HCT116 (cell line): Measurements from ENCODE around the gene SMYD4. TPM values are rescaled to one million over a fixed set of nuclear protein-coding genes. Genes with fewer than 3 reads are reported as not detected.

ENCODE experiments used
- CEBPB ChIP-seq: IDR thresholded peaks from 2 replicates; pipeline ENCODE4 v1.6.1; 2012; ENCODE audit warnings: low read depth
- EZH2phosphoT487 ChIP-seq: fragments of 200-600 bp; IDR thresholded peaks from 2 replicates; pipeline ENCODE4 v1.6.1; 2018; ENCODE audit warnings: antibody characterized with exemption, borderline replicate concordance
- FOSL1 ChIP-seq: IDR thresholded peaks from 2 replicates; pipeline ENCODE4 v1.6.1; 2012; ENCODE audit warnings: low read depth
- RAD21 ChIP-seq: IDR thresholded peaks from 2 replicates; pipeline ENCODE4 v1.6.1; 2012; ENCODE audit warnings: low read depth, mild to moderate bottlenecking
- YY1 ChIP-seq: IDR thresholded peaks from 2 replicates; pipeline ENCODE4 v1.6.1; 2011; ENCODE audit warnings: low read length, low read depth, moderate library complexity, mild to moderate bottlenecking; ENCODE audit not compliant: insufficient replicate concordance; ENCODE audit errors: extremely low read depth
- ZNF274 ChIP-seq: fragments of 200-500 bp; sonication (Bioruptor generic); IDR thresholded peaks from 2 replicates; pipeline ENCODE4 v1.6.1; 2014; ENCODE audit warnings: mild to moderate bottlenecking, low read depth, low read length, inconsistent platforms
- total RNA-seq: library from RNA; stranded (reverse); gene quantifications from one replicate; pipeline ENCODE4 v1.2.1, GENCODE V29; 2021; ENCODE audit not compliant: unreplicated experiment
- TF ChIP-seq, protein P1 (sequence below): IDR thresholded peaks from 2 replicates; pipeline ENCODE4 v1.6.1; 2011; ENCODE audit warnings: mild to moderate bottlenecking, low read length, moderate library complexity; ENCODE audit not compliant: insufficient replicate concordance; ENCODE audit errors: extremely low read depth
- TF ChIP-seq, protein P2 (sequence below): IDR thresholded peaks from 2 replicates; pipeline ENCODE4 v1.6.1; 2012
- TF ChIP-seq, protein P3 (sequence below): IDR thresholded peaks from 2 replicates; pipeline ENCODE4 v1.6.1; 2012; ENCODE audit warnings: low read depth

SMYD4 gene
- total RNA-seq, 1 experiment from 2014 or later = 16.9 TPM

DNA sequence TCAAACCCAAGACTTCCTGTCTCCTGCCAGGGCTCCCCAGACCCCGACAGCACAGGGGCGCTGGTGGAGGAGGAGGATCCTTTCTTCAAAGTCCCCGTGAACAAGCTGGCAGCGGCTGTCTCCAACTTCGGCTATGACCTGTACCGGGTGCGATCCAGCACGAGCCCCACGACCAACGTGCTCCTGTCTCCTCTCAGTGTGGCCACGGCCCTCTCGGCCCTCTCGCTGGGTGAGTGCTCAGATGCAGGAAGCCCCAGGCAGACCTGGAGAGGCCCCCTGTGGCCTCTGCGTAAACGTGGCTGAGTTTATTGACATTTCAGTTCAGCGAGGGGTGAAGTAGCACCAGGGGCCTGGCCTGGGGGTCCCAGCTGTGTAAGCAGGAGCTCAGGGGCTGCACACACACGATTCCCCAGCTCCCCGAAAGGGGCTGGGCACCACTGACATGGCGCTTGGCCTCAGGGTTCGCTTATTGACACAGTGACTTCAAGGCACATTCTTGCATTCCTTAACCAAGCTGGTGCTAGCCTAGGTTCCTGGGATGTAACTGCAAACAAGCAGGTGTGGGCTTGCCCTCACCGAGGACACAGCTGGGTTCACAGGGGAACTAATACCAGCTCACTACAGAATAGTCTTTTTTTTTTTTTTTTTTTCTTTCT is 59.8 kb downstream of the SMYD4 start (continued):
- TF ChIP-seq, protein P1, sequence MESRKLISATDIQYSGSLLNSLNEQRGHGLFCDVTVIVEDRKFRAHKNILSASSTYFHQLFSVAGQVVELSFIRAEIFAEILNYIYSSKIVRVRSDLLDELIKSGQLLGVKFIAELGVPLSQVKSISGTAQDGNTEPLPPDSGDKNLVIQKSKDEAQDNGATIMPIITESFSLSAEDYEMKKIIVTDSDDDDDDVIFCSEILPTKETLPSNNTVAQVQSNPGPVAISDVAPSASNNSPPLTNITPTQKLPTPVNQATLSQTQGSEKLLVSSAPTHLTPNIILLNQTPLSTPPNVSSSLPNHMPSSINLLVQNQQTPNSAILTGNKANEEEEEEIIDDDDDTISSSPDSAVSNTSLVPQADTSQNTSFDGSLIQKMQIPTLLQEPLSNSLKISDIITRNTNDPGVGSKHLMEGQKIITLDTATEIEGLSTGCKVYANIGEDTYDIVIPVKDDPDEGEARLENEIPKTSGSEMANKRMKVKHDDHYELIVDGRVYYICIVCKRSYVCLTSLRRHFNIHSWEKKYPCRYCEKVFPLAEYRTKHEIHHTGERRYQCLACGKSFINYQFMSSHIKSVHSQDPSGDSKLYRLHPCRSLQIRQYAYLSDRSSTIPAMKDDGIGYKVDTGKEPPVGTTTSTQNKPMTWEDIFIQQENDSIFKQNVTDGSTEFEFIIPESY = no peak
- no peak for TF ChIP-seq FOSL1
- no peak for TF ChIP-seq EZH2phosphoT487
- TF ChIP-seq ZNF274 = no peak
- TF ChIP-seq RAD21 = no peak
- no peak for TF ChIP-seq CEBPB
- TF ChIP-seq, protein P2, sequence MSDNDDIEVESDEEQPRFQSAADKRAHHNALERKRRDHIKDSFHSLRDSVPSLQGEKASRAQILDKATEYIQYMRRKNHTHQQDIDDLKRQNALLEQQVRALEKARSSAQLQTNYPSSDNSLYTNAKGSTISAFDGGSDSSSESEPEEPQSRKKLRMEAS = no peak
- no peak for TF ChIP-seq YY1
- TF ChIP-seq, protein P3, sequence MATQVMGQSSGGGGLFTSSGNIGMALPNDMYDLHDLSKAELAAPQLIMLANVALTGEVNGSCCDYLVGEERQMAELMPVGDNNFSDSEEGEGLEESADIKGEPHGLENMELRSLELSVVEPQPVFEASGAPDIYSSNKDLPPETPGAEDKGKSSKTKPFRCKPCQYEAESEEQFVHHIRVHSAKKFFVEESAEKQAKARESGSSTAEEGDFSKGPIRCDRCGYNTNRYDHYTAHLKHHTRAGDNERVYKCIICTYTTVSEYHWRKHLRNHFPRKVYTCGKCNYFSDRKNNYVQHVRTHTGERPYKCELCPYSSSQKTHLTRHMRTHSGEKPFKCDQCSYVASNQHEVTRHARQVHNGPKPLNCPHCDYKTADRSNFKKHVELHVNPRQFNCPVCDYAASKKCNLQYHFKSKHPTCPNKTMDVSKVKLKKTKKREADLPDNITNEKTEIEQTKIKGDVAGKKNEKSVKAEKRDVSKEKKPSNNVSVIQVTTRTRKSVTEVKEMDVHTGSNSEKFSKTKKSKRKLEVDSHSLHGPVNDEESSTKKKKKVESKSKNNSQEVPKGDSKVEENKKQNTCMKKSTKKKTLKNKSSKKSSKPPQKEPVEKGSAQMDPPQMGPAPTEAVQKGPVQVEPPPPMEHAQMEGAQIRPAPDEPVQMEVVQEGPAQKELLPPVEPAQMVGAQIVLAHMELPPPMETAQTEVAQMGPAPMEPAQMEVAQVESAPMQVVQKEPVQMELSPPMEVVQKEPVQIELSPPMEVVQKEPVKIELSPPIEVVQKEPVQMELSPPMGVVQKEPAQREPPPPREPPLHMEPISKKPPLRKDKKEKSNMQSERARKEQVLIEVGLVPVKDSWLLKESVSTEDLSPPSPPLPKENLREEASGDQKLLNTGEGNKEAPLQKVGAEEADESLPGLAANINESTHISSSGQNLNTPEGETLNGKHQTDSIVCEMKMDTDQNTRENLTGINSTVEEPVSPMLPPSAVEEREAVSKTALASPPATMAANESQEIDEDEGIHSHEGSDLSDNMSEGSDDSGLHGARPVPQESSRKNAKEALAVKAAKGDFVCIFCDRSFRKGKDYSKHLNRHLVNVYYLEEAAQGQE = no peak
- TF ChIP-seq, all 23 proteins: peak for 0
